ENCODE measurements around the gene STX5.
"Not testable (repeated sequence)": the region's sequence is repeated elsewhere in the genome, so short reads cannot be mapped to it uniquely, and the experiment has no call there.

Gene STX5

GRCh38 chr11:62854825-62855570, 23.1 kb upstream of the STX5 start:
- no peak for DNase-seq (ENCODE audit: low read depth in 2 of 2)

- no peak for DNase-seq (ENCODE audit: low read depth in 2 of 2)
These were observed 22.4 kb upstream of the STX5 start for GRCh38 chr11:62854013-62854824.

GRCh38 chr11:62853279-62853965, 21.6 kb upstream of the STX5 start:
- no peak for DNase-seq (ENCODE audit: low read depth in 2 of 2)

- DNase-seq (ENCODE audit: low read depth in 2 of 2): no peak
These were observed 20.8 kb upstream of the STX5 start for GRCh38 chr11:62852523-62853188.

- no peak for DNase-seq (ENCODE audit: low read depth in 2 of 2)
These were observed 20.1 kb upstream of the STX5 start for GRCh38 chr11:62851807-62852522.

GRCh38 chr11:62850911-62851806, 19.3 kb upstream of the STX5 start:
- DNase-seq (ENCODE audit: low read depth in 2 of 2): peak in 1 of 2 donors; percentile 36

GRCh38 chr11:62847767-62848314, 16.0 kb upstream of the STX5 start:
- DNase-seq (ENCODE audit: low read depth in 2 of 2): no peak

GRCh38 chr11:62846177-62846576, 14.3 kb upstream of the STX5 start:
- DNase-seq (ENCODE audit: low read depth in 2 of 2): no peak

GRCh38 chr11:62844154-62844553, 12.3 kb upstream of the STX5 start:
- DNase-seq (ENCODE audit: low read depth in 2 of 2): no peak

GRCh38 chr11:62843466-62843865, 11.6 kb upstream of the STX5 start:
- no peak for DNase-seq (ENCODE audit: low read depth in 2 of 2)

GRCh38 chr11:62842891-62843290, 11.0 kb upstream of the STX5 start:
- DNase-seq (ENCODE audit: low read depth in 2 of 2): not testable (repeated sequence)

GRCh38 chr11:62842171-62842741, 10.4 kb upstream of the STX5 start:
- DNase-seq (ENCODE audit: low read depth in 2 of 2): peak in 1 of 2 donors; percentile 37

- DNase-seq (ENCODE audit: low read depth in 2 of 2): peak in 1 of 2 donors; percentile 59
These were observed 9.7 kb upstream of the STX5 start for GRCh38 chr11:62841361-62842170.

GRCh38 chr11:62840721-62841360, 9.0 kb upstream of the STX5 start:
- peak; percentile 68 to 77 for DNase-seq (ENCODE audit: low read depth in 2 of 2)

- DNase-seq (ENCODE audit: low read depth in 2 of 2): peak; percentile 79 to 90
These were observed 7.4 kb upstream of the STX5 start, which contains the start of gene WDR74 for GRCh38 chr11:62839050-62839945. Gene WDR74 (minus strand): TSS chr11:62839590. CDS start chr11:62839570, 20 bp downstream.

- no peak for DNase-seq (ENCODE audit: low read depth in 2 of 2)
These were observed 3.5 kb upstream of the STX5 start for GRCh38 chr11:62835336-62835735.

Measured in stimulated activated CD8-positive, alpha-beta memory T cell treated with anti-CD3 and anti-CD28 coated beads, Interleukin-2, amount 100 ng/mL, for 48 hours (primary cell).